ENCODE results near the gene USP10.

DNA sequence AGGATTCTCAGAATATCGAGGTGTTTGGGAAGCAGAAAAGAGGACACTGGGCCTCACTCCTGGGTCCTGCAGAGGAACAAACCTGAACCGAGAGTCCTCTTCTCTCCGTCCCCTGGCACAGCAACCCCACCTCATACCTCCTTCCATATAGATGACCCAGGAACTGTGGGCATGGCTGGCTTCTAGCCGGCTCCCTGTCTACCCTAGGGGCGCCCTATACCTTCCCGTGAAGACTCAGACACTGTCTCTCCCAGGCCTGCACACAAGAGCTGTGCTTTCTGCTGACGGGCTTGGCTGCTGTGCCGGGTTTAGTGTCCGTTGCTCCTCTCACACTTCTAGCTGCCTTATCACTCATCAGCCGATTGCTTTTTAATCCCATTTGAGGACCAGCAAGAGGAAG is 73.5 kb downstream of the USP10 start:
- TF ChIP-seq, protein P1, sequence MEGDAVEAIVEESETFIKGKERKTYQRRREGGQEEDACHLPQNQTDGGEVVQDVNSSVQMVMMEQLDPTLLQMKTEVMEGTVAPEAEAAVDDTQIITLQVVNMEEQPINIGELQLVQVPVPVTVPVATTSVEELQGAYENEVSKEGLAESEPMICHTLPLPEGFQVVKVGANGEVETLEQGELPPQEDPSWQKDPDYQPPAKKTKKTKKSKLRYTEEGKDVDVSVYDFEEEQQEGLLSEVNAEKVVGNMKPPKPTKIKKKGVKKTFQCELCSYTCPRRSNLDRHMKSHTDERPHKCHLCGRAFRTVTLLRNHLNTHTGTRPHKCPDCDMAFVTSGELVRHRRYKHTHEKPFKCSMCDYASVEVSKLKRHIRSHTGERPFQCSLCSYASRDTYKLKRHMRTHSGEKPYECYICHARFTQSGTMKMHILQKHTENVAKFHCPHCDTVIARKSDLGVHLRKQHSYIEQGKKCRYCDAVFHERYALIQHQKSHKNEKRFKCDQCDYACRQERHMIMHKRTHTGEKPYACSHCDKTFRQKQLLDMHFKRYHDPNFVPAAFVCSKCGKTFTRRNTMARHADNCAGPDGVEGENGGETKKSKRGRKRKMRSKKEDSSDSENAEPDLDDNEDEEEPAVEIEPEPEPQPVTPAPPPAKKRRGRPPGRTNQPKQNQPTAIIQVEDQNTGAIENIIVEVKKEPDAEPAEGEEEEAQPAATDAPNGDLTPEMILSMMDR (IDR thresholded peaks at IDR 0.05) = no peak
- TF ChIP-seq ZFX (IDR thresholded peaks at IDR 0.05; ENCODE audit: borderline replicate concordance) = no peak

Measured in 22Rv1 (cell line).